GM12878 (cell line): ENCODE data around the gene CLDN19.

ENCODE experiments used
- CHD4 ChIP-seq: fragments of 200-600 bp; sonication (generic); IDR thresholded peaks from 2 replicates; pipeline ENCODE4 v1.6.1; 2016; ENCODE audit warnings: mild to moderate bottlenecking
- CTCF ChIP-seq, 3 experiments: IDR thresholded peaks in 2 of 3; conservative IDR thresholded peaks in 1 of 3; 2 replicates each; pipeline ENCODE4 v1.5.1; 2011; ENCODE audit warnings: low read depth in 3 of 3, low read length in 3 of 3, mild to moderate bottlenecking in 3 of 3, control low read depth in 2 of 3, moderate library complexity in 2 of 3, inconsistent platforms in 1 of 3, mixed read lengths in 1 of 3; ENCODE audit not compliant: control insufficient read depth in 2 of 3, insufficient read depth in 1 of 3; ENCODE audit errors: extremely low read depth in 1 of 3
- E2F4 ChIP-seq: IDR thresholded peaks from 2 replicates; pipeline ENCODE4 v1.6.1; 2012; ENCODE audit warnings: low read depth, low read length, improper control_type of control experiment
- EP300 ChIP-seq, 2 experiments: fragments of 150-350 bp in 1 of 2; IDR thresholded peaks; 2 replicates each; pipeline ENCODE4 v1.6.1; 2011 to 2012; ENCODE audit warnings: low read depth in 2 of 2, low read length in 2 of 2, borderline replicate concordance in 1 of 2, improper control_type of control experiment in 1 of 2, inconsistent platforms in 1 of 2; ENCODE audit not compliant: control insufficient read depth in 1 of 2
- EZH2 ChIP-seq: IDR thresholded peaks from 2 replicates; pipeline ENCODE4 v1.6.1; 2012; ENCODE audit warnings: low read depth, mild to moderate bottlenecking, control low read depth, inconsistent platforms, low read length, borderline replicate concordance; ENCODE audit not compliant: control insufficient read depth
- HCFC1 ChIP-seq: fragments of 150-350 bp; IDR thresholded peaks from 2 replicates; pipeline ENCODE4 v1.6.1; 2014; ENCODE audit warnings: low read length
- MAX ChIP-seq: IDR thresholded peaks from 2 replicates; pipeline ENCODE4 v1.6.1; 2012; ENCODE audit warnings: low read depth, low read length, improper control_type of control experiment
- NR2C2 ChIP-seq: IDR thresholded peaks from 2 replicates; pipeline ENCODE4 v1.6.1; 2011; ENCODE audit warnings: borderline replicate concordance, low read depth; ENCODE audit not compliant: control insufficient read depth, insufficient read length
- POLR2A ChIP-seq: IDR thresholded peaks from 2 replicates; pipeline ENCODE4 v1.6.1; 2011; ENCODE audit warnings: low read depth, mild to moderate bottlenecking, low read length
- RCOR1 ChIP-seq: conservative IDR thresholded peaks from 2 replicates; pipeline ENCODE4 v1.6.1; 2012; ENCODE audit warnings: low read depth, low read length, improper control_type of control experiment
- SIN3A ChIP-seq: IDR thresholded peaks from 2 replicates; pipeline ENCODE4 v1.6.1; 2012; ENCODE audit warnings: low read depth, low read length, improper control_type of control experiment
- SMC3 ChIP-seq: IDR thresholded peaks from 2 replicates; pipeline ENCODE4 v1.6.1; 2011; ENCODE audit warnings: low read length, improper control_type of control experiment, borderline replicate concordance
- ZNF207 ChIP-seq: fragments of 450-650 bp; IDR thresholded peaks from 2 replicates; pipeline ENCODE4 v1.6.1; 2014; ENCODE audit warnings: antibody characterized with exemption, mild to moderate bottlenecking, borderline replicate concordance
- ZNF24 ChIP-seq: fragments of 450-650 bp; IDR thresholded peaks from 2 replicates; pipeline ENCODE4 v1.6.1; 2017; ENCODE audit warnings: antibody characterized with exemption, mild to moderate bottlenecking

- TF ChIP-seq HCFC1 (no peak), ZNF24 (no peak), POLR2A (no peak), MAX (no peak), CTCF (IDR thresholded peaks at IDR 0.05 in 2 of 3, conservative IDR thresholded peaks at IDR 0.05 in 1 of 3; ENCODE audit: control insufficient read depth in 2 of 3, extremely low read depth in 1 of 3, insufficient read depth in 1 of 3, low read depth in 3 of 3, low read length in 3 of 3) (no peak), SMC3 (no peak), EP300 (IDR thresholded peaks at IDR 0.05; ENCODE audit: borderline replicate concordance in 1 of 2, control insufficient read depth in 1 of 2, low read depth in 2 of 2, low read length in 2 of 2) (no peak), ZNF207 (no peak), NR2C2 (no peak), RCOR1 (no peak), EZH2 (no peak), SIN3A (no peak), E2F4 (no peak), CHD4 (no peak)
Measured at GRCh38 chr1:42773420-42773819, 33.4 kb upstream of the CLDN19 start.
